ENCODE data around the gene SULT4A1.
A peak's percentile ranks its signal among the peaks of the same experiment; 100 is the strongest.
"Not testable (repeated sequence)": the region's sequence is repeated elsewhere in the genome, so short reads cannot be mapped to it uniquely, and the experiment has no call there.

Gene SULT4A1

GRCh38 chr22:43886231-43886630, 23.9 kb upstream of the SULT4A1 start:
- no peak for DNase-seq (ENCODE audit: low read depth)

DNA sequence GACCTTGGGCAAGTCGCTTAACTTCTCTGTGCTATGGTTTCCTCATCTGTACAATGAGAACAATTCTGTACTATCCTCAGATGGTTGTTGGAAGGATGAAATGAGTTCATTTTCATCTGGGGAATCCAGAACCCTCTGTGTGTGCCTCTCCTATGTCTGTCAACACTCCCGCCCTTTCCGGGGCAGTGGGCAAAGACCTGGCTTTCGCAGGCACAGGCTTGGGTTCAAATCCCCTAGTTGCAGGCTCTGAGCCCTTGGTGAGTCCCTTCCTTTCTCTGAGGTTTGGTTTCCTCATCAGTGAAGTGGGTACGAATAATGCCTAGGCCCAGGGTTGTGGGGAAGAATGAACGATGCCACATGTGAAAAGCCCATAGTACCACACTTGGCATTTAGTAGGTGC, 23.5 kb upstream of the SULT4A1 start:
- DNase-seq (ENCODE audit: low read depth), result no peak

DNA sequence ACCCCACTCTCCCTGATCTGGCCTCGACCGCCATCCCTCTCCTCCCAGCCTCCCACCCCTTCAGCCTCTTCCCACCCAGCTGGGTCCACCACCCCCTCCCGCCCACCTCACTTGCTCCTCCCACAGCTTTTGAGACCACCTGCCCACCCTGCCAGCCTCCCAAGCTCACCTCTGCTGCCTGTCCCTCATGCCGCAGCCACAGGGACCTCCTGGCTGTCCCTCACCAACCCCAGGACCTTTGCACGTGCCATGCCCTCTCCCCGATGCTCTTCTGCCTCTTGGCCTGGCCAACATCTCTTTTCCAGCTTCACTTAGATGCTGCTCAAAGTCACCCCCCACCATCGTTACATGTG, 23.0 kb upstream of the SULT4A1 start:
- DNase-seq (ENCODE audit: low read depth), result no peak

GRCh38 chr22:43884600-43885318, 22.4 kb upstream of the SULT4A1 start:
- DNase-seq (ENCODE audit: low read depth), result peak; percentile 15

DNA sequence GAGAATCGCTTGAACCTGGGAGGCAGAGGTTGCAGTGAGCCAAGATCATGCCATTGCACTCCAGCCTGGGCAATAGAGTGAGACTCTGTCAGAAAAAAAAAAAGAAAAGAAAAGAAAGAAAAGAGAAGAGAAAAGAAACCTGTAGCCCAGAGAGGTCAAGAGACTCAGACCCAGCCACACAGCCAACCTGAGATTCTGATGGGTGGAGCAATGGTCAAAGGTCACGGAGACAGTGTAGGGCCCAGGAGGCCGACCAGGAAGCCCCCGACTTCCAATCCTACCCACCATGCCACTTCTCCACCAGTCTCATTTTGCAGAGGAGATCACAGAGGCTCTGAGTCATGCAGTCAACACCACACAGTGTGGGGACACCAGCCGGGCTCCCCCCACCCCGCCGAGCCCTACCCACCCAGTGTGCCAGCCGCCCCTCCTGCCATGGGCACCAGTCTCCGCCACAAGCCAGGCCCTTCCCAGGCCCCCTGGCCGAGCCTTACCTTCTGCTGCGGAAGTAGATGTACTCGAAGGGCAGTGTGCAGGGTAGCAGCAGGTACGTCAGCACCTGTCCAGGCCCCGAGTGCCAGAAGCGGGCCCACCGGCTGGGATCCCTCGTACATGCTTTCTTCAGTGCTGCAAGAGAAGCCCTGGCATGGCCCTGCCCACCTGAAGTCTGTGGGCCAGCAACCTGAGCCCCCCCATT, 21.6 kb upstream of the SULT4A1 start:
- no peak for DNase-seq (ENCODE audit: low read depth)

DNA sequence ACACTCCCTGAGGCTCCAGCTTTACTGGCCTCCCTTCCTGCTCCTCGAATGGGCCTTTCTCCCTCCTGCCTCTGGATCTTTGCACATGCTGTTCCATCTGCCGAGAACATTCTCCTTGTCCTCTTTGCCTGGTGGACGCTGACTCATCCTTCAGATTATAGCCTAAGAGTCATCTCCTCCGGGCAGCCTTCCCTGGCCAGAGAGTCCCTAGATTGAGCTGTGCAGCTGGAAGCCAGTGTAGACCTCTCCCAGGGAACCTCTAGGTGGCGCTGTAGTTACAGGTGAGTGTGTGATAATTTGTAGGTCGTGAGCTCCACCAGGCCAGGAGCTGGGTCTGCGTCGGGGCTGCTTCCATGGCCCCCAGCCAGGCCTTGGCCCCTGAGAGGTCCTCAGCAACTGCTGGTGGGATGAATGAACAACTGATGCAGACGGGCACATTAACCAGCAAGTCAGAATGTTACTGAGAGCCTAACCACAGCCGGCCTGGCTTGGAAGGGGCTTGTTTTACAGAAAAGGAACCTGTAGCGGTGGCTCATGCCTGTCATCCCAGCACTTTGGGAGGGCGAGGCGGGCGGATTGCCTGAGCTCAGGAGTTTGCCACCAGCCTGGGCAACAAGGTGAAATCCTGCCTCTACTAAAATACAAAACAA, 20.8 kb upstream of the SULT4A1 start:
- DNase-seq (ENCODE audit: low read depth), result peak; percentile 20

- no peak for DNase-seq (ENCODE audit: low read depth)
These were observed 19.9 kb upstream of the SULT4A1 start for GRCh38 chr22:43882122-43882767.

- no peak for DNase-seq (ENCODE audit: low read depth)
These were observed 19.1 kb upstream of the SULT4A1 start for GRCh38 chr22:43881091-43882061.

DNA sequence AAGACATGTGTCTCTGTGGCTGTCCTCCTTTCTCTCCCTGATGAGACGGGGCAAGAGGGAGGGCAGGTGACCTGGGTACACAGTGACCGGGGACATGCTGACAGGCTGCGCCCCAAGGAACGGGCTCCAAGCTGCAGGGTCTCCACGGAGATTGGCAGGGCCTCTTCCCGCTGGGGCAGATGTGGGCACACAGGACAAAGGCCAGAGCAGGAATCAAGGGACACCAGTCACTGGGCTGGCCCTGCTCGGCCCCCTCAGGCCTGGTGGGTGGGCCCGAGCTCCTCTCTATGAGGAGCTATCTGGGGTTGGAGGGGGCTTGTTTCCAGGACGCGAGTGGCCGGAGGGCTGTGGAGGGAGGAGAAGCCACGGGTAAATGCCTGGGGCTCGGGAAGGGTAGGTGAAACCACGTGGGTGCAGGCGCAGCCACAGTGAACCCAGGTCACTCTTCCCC, 18.3 kb upstream of the SULT4A1 start:
- no peak for DNase-seq (ENCODE audit: low read depth)

DNA sequence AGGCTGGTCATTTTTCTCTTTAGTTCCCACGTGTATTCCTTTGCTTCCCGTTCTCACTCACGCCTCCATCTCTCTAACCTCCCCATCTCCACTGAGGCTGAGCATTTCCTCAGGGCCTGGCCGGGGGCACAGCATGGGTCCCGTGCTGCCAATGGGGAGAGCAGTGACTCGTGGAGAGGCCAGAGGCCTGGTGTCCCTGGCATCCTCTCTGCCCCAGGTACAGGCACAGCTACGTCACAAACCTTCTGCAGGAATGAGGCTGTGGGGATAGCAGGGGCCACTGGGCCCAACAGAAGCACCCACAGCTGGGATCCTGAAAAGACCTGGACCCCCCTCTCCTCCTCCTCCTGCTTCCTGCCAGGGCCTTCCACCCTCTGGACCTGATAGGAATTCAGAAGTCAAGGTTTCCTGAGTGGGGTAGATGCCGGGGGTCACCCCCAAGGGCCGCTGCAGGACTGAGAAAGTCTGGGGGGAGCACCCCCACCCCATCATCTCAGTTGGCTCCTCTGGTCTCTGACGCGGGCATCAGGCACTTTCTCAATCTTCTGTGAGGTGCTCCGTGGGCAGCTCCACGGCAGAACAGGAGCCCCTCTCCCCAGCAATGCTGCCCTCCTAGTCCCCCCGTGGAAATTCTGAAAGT, 17.7 kb upstream of the SULT4A1 start:
- DNase-seq (ENCODE audit: low read depth), result no peak

DNA sequence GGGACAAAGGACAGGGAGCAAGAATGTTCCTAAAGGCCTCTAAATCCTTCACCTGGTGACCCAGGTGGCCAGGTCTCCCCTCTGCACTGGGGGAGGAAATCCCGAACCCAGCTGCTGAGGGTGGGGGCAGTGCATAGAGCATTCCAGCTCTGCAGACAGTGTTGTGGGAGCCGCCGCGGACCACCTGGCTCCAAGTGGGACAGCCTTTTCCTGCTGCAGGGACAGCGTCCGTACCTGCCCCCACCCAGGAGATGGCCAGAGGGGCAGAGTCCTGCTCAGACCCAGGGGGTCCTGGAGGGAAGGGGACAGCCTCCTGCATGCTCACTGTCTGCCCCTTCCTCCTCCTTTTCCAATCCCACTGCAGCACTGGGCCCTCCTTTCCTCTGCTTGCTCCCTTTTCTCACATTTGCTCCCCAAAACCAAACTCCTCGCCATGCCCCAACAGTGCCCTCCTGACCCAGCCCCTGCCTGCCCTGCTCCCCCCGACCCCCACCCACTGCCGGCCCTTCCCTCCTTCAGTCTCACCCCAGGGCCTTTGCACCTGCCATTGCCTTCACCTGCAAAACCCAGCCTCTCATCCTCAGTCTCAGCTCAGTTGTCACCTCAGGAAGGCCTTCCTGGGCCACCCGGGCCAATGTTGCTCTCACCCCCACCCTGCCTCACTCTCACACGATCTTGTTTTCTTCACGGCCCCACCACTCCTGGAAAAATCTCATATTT, 16.7 kb upstream of the SULT4A1 start:
- no peak for DNase-seq (ENCODE audit: low read depth)

DNA sequence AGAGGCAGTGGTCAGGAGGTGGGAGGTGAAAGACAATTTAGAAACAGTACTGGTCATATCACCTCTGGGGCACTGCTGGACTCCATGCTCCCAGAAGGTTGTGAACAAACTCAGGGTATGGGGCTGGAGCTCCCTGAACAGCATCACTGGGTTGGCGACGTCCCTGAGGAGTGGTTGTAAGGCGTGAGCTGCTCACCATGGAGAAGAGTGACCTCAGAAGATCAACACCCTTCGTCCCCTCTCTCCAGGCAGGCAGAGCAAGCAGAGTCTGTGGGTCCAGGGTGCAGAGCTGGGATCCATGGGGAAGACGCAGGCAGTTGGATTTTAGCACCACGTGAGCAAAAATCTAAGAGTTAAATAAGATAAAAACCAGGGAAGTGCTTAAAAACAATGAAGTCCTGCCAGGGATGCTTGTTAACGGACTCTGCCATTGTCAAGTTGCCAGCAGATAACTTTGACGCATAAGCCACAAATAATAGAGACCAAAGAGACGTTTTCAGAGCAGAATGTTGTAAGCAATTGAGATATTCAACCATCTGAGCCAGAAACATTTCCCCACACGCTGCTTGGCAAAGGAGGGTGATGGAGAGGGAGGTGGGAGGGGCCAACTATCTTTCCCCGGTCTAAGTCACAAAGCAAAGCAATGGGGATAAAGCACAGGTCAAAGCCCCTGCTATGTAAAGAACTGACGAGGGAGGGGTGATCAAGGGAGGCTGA, 15.9 kb upstream of the SULT4A1 start:
- DNase-seq (ENCODE audit: low read depth), result no peak

DNA sequence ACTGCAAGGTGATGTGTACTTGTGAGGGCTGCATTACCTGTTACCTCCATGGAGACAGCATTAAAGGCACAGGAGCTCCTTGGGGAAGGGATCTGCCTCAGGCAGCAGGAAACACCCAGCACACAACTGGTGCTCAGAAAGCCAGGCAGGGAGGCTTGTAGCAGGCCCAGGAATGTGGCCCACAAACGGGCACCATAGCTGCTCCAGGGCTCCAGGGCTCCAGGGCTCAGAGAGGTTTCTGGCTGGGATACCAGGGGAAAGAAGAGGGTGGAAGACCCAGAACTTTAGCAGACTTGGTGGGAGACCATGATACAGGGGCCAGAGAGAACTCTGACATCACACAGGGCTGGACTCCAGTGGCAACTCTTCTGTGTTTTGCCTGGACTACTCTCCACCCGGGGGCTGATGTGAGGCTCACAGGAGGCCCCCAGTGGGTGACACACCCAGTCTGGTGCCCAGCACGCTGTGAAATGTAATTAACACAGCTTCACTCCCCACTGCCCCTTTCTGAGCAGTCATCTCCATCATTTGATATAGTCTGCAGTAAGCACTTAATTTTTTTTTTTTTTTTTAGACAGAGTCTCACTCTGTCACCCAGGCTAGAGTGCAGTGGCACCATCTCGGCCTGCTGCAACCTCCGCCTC, 14.7 kb upstream of the SULT4A1 start:
- DNase-seq (ENCODE audit: low read depth), result no peak

DNA sequence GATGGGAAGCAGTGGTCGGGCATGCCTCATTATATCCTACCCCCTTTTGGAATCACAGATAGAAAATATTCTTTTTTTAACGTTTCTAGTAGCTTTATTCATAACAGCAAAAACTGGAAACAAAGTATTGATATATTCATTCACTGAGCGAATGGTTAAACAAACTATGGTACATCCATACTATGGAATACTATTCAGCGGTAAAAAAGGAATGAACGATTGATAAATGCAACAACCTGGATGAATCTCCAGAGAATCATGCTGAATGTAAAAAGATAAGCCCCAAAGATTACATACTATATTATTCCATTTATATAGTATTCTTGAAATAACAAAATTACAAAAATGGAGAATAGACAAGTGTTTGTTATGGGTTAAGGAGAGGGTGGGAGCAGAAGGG, 7.5 kb upstream of the SULT4A1 start:
- DNase-seq (ENCODE audit: low read depth), result no peak

DNA sequence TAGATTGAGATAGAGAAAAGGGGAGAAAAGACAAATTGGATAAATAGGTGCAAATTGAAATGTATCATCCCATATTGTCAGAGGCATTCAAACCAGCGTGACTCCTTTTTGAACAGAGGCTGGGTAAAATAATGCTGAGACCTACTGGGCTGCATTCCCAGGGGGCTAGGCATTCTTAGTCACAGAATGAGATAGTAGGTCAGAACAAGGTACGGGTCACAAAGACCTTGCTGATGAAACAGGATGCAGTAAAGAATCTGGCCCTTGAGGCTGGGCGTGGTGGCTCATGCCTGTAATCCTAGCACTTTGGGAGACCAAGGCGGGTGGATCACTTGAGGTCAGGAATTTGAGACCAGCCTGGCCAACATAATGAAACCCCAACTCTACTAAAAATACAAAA, 6.7 kb upstream of the SULT4A1 start:
- DNase-seq (ENCODE audit: low read depth), result not testable (repeated sequence)

- DNase-seq (ENCODE audit: low read depth), result no peak
These were observed 5.7 kb upstream of the SULT4A1 start for GRCh38 chr22:43867839-43868635.

- no peak for DNase-seq (ENCODE audit: low read depth)
These were observed 529 bp upstream of the SULT4A1 start for GRCh38 chr22:43862882-43863202.

DNA sequence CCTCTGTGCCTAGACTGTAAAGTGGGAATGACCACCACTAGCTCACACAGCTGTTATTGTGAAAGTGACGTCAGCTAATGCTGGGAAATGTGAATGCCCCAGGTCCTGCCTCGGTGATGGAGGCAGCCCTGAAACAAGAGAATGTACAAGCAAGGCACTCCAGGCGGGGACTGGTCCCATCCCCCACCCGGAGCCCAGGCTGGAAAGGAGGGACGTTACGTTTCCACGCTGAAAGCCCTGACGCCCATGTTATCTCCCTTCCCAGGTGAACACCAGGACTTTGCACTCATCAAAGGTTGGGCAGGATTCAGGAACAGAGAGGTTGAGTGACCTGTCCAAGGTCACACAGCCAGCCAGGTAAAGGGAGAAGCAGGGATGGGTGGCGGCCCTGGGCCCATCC, 784 bp downstream of the SULT4A1 start:
- DNase-seq (ENCODE audit: low read depth), result no peak

GRCh38 chr22:43860831-43861230, 1.5 kb downstream of the SULT4A1 start:
- no peak for DNase-seq (ENCODE audit: low read depth)
